HCT116 (cell line): ENCODE results near the gene UBE2E2. TPM values are rescaled to one million over a fixed set of nuclear protein-coding genes. Genes with fewer than 3 reads are reported as not detected.

Experiments used
- ATAC-seq: fragments of 200-7000 bp; cut with Tn5 transposase; 2 replicates; pipeline ENCODE4 v1.9.1; 2020; ENCODE audit warnings: mild to moderate bottlenecking, moderate library complexity
- BruUV-seq: library from RNA; stranded (reverse); fragments of 400-500 nt; replicated peaks from 2 replicates; lab custom pipeline; 2021; lab: Mats Ljungman, UMichigan
- CTCF ChIA-PET: fragments of 300-600 bp; sonication (Branson Sonifier 250); formaldehyde crosslinking; loops from one replicate; lab custom pipeline; 2021; ENCODE audit warnings: antibody characterized with exemption; lab: Charles Lee
- POLR2A ChIA-PET: fragments of 300-600, 350-600 bp; sonication (Branson Sonifier 250); formaldehyde crosslinking; loops from one replicate; lab custom pipeline; 2021; ENCODE audit warnings: antibody characterized with exemption; lab: Charles Lee
- RAD21 ChIA-PET, 2 experiments: fragments of 300-600 bp; sonication (Branson Sonifier 250); formaldehyde crosslinking; loops; one replicate each; lab custom pipeline; 2023; ENCODE audit warnings: low total read pairs in 2 of 2; ENCODE audit not compliant: uncharacterized antibody in 2 of 2, unreplicated experiment in 2 of 2, low non-redundant PET in 1 of 2; lab: Charles Lee
- DNase-seq: peaks from one replicate; pipeline ENCODE4 v3.0.0-alpha.2; 2010; ENCODE audit warnings: low read depth, low spot score
- H2AFZ ChIP-seq: fragments of 200-600 bp; shearing (Covaris generic), sonication (generic); 2 replicates; pipeline ENCODE4 v1.6.1; 2017; ENCODE audit warnings: low read depth, mixed run types, mixed read lengths, antibody characterized with exemption, low read length; ENCODE audit not compliant: poor library complexity, severe bottlenecking
- H3K27ac ChIP-seq: 2 replicates; pipeline ENCODE4 v1.5.1; 2012; ENCODE audit warnings: low read depth, low read length
- H3K27me3 ChIP-seq: fragments of 200-600 bp; sonication (generic); 2 replicates; pipeline ENCODE4 v1.6.1; 2016; ENCODE audit warnings: mixed run types, low read length, mixed read lengths; ENCODE audit not compliant: insufficient read depth
- H3K36me3 ChIP-seq, 2 experiments: fragments of 200-500 bp in 1 of 2; fragments of 200-600 bp in 1 of 2; sonication (Bioruptor generic) in 1 of 2; sonication (generic) in 1 of 2; 2 replicates each; pipeline versions ENCODE4 v1.5.1 to v1.6.1; 2014 to 2016; ENCODE audit warnings: low read length in 2 of 2, inconsistent platforms in 1 of 2, mixed read lengths in 1 of 2, mixed run types in 1 of 2; ENCODE audit not compliant: insufficient read depth in 2 of 2, control insufficient read depth in 1 of 2
- H3K4me1 ChIP-seq, 2 experiments: fragments of 200-600 bp in 1 of 2; sonication (generic) in 1 of 2; 2 replicates each; pipeline versions ENCODE4 v1.5.1 to v1.6.1; 2012 to 2017; ENCODE audit warnings: low read length in 2 of 2, inconsistent platforms in 1 of 2, mild to moderate bottlenecking in 1 of 2, mixed read lengths in 1 of 2, mixed run types in 1 of 2, moderate library complexity in 1 of 2; ENCODE audit not compliant: insufficient read depth in 2 of 2, control insufficient read depth in 1 of 2
- H3K4me2 ChIP-seq: fragments of 200-600 bp; sonication (generic); 2 replicates; pipeline ENCODE4 v1.6.1; 2017; ENCODE audit warnings: mixed run types, low read length, mixed read lengths
- H3K4me3 ChIP-seq, 2 experiments: fragments of 200-600 bp in 1 of 2; sonication (generic) in 1 of 2; replicated peaks in 1 of 2; 2 replicates each; pipeline ENCODE4 v1.5.1; 2011 to 2016; ENCODE audit warnings: low read length in 2 of 2, control low read depth in 1 of 2, low read depth in 1 of 2, mild to moderate bottlenecking in 1 of 2, mixed read lengths in 1 of 2, mixed run types in 1 of 2
- H3K79me2 ChIP-seq: fragments of 200-600 bp; sonication (generic); 2 replicates; pipeline ENCODE4 v1.6.1; 2017; ENCODE audit warnings: mild to moderate bottlenecking, mixed run types, low read length, moderate library complexity, mixed read lengths; ENCODE audit not compliant: insufficient read depth
- H3K9ac ChIP-seq: fragments of 200-600 bp; sonication (generic); 2 replicates; pipeline ENCODE4 v1.6.1; 2016; ENCODE audit warnings: low read length, mixed read lengths
- H3K9me2 ChIP-seq: fragments of 200-600 bp; sonication (generic), shearing (Covaris generic); 2 replicates; pipeline ENCODE4 v1.6.1; 2017; ENCODE audit warnings: mixed run types, mild to moderate bottlenecking, moderate library complexity; ENCODE audit not compliant: insufficient read depth
- H3K9me3 ChIP-seq, 2 experiments: fragments of 200-500 bp in 1 of 2; fragments of 200-600 bp in 1 of 2; sonication (Bioruptor generic) in 1 of 2; sonication (generic) in 1 of 2; 2 replicates each; pipeline ENCODE4 v1.6.1; 2014 to 2017; ENCODE audit warnings: low read length in 2 of 2, mixed read lengths in 2 of 2, inconsistent platforms in 1 of 2, low read depth in 1 of 2, mild to moderate bottlenecking in 1 of 2, mixed run types in 1 of 2, moderate library complexity in 1 of 2; ENCODE audit not compliant: control insufficient read depth in 1 of 2, insufficient read depth in 1 of 2
- H4K20me1 ChIP-seq: fragments of 200-600 bp; sonication (generic), shearing (Covaris generic); 2 replicates; pipeline ENCODE4 v1.6.1; 2017; ENCODE audit warnings: mixed run types, mild to moderate bottlenecking, moderate library complexity; ENCODE audit not compliant: insufficient read depth
- EGR1 ChIP-seq: IDR thresholded peaks from 2 replicates; pipeline ENCODE4 v1.6.1; 2012; ENCODE audit warnings: low read depth
- ELF1 ChIP-seq: IDR thresholded peaks from 2 replicates; pipeline ENCODE4 v1.6.1; 2012; ENCODE audit warnings: low read depth, borderline replicate concordance
- EZH2 ChIP-seq: fragments of 200-600 bp; sonication (generic); IDR thresholded peaks from 2 replicates; pipeline ENCODE4 v1.6.1; 2017; ENCODE audit warnings: antibody characterized with exemption, mixed run types
- FOSL1 ChIP-seq: IDR thresholded peaks from 2 replicates; pipeline ENCODE4 v1.6.1; 2012; ENCODE audit warnings: low read depth
- POLR2A ChIP-seq: IDR thresholded peaks from 2 replicates; pipeline ENCODE4 v1.7.0; 2011; ENCODE audit warnings: borderline replicate concordance; ENCODE audit not compliant: insufficient read depth, insufficient read length; ENCODE audit errors: extremely low read depth
- RAD21 ChIP-seq: IDR thresholded peaks from 2 replicates; pipeline ENCODE4 v1.6.1; 2012; ENCODE audit warnings: low read depth, mild to moderate bottlenecking
- TCF7L2 ChIP-seq: IDR thresholded peaks from 2 replicates; pipeline ENCODE4 v1.7.0; 2011; ENCODE audit warnings: borderline replicate concordance, inconsistent platforms; ENCODE audit not compliant: insufficient read depth, insufficient read length; ENCODE audit errors: extremely low read depth
- ZNF274 ChIP-seq: fragments of 200-500 bp; sonication (Bioruptor generic); IDR thresholded peaks from 2 replicates; pipeline ENCODE4 v1.6.1; 2014; ENCODE audit warnings: mild to moderate bottlenecking, low read depth, low read length, inconsistent platforms
- intact Hi-C: fragments of 100-400 bp; cut with micrococcal nuclease; formaldehyde crosslinking; loops from 2 replicates; pipeline ENCODE4 v1.10.0; 2022
- total RNA-seq: library from RNA; stranded (reverse); gene quantifications from one replicate; pipeline ENCODE4 v1.2.1, GENCODE V29; 2021; ENCODE audit not compliant: unreplicated experiment
- TF ChIP-seq, protein P1 (sequence below), 3 experiments: fragments of 200-600 bp in 1 of 3; sonication (generic) in 1 of 3; IDR thresholded peaks in 2 of 3; conservative IDR thresholded peaks in 1 of 3; 2 replicates each; pipeline ENCODE4 v1.5.1; 2012 to 2017; ENCODE audit warnings: low read depth in 2 of 3, low read length in 2 of 3, antibody characterized with exemption in 1 of 3, borderline replicate concordance in 1 of 3, control low read depth in 1 of 3, mild to moderate bottlenecking in 1 of 3, mixed read lengths in 1 of 3, mixed run types in 1 of 3, moderate library complexity in 1 of 3; ENCODE audit not compliant: insufficient read depth in 1 of 3

UBE2E2 gene
- total RNA-seq, 1 experiment from 2014 or later: 21.4 TPM

DNA sequence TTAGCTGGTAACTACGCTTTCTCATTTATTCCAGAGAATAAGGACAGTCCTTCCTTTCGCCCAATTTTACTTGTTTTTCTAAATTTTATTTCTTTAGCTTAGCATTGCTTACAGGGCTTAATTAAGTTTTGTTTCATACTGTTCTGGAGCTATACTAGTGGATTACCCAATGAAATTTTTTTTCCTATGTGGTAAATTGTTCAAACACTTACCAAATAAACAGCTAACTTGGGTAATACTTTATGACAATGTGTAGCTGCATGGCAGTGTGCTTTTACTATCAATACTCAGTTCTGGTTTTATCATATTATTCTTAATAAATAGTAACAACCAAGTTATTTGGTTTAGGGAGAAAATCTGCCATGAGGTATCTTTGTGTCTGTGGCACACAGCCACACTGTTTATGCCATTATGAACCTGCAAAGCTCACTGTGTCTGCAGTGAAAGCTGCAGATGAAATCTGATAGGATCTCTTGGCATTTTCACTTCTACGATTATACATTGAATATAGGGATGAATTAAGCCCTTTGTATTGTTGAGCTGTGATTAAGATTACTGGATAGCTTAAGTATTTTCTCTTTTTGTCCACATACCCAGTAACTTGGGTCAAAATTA, 37.2 kb downstream of the UBE2E2 start:
- no peaks in the 10 kb centered on the region for H3K9me2 ChIP-seq
- H3K36me3 ChIP-seq: no peaks in the 10 kb centered on the region
- no peak overlapping the region for H3K4me2 ChIP-seq
- H3K4me3 ChIP-seq: no peak overlapping the region
- H3K27me3 ChIP-seq: no peaks in the 10 kb centered on the region
- 0 out of 2 replicates have a peak, but pooled peaks cover 4% of the 10 kb centered on the region for H4K20me1 ChIP-seq
- peaks cover 4% of the 10 kb centered on the region; the same call in 1 of the 2 replicates for H3K79me2 ChIP-seq
- TF ChIP-seq EGR1 (no peak), EZH2 (no peak), RAD21 (no peak), ELF1 (no peak), TCF7L2 (no peak), POLR2A (no peak), ZNF274 (no peak), FOSL1 (no peak)
- TF ChIP-seq, protein P1, sequence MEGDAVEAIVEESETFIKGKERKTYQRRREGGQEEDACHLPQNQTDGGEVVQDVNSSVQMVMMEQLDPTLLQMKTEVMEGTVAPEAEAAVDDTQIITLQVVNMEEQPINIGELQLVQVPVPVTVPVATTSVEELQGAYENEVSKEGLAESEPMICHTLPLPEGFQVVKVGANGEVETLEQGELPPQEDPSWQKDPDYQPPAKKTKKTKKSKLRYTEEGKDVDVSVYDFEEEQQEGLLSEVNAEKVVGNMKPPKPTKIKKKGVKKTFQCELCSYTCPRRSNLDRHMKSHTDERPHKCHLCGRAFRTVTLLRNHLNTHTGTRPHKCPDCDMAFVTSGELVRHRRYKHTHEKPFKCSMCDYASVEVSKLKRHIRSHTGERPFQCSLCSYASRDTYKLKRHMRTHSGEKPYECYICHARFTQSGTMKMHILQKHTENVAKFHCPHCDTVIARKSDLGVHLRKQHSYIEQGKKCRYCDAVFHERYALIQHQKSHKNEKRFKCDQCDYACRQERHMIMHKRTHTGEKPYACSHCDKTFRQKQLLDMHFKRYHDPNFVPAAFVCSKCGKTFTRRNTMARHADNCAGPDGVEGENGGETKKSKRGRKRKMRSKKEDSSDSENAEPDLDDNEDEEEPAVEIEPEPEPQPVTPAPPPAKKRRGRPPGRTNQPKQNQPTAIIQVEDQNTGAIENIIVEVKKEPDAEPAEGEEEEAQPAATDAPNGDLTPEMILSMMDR (IDR thresholded peaks at IDR 0.05 in 2 of 3, conservative IDR thresholded peaks at IDR 0.05 in 1 of 3; ENCODE audit: borderline replicate concordance in 1 of 3, insufficient read depth in 1 of 3, low read depth in 2 of 3, low read length in 2 of 3): no peak
- H3K9me3 ChIP-seq: no peaks in the 10 kb centered on the region
- ATAC-seq (no peak), DNase-seq (no peak)
- RAD21 ChIA-PET: no interaction called here
- no peak overlapping the region for H3K27ac ChIP-seq
- BruUV-seq: no TSS peak
- H3K4me1 ChIP-seq: peaks cover 3 to 11% of the 10 kb centered on the region in 2 experiments; a peak in 3 of 4 replicates
- no peak overlapping the region for H3K9ac ChIP-seq
- intact Hi-C loops: no loop called here
- H2AFZ ChIP-seq: no peak overlapping the region
- CTCF ChIA-PET: no interaction called here
- POLR2A ChIA-PET: no interaction called here
